GM18951 (cell line): ENCODE results near the gene PDE4A.
"Not testable (repeated sequence)": the region's sequence is repeated elsewhere in the genome, so short reads cannot be mapped to it uniquely, and the experiment has no call there.

Source experiments
- POLR2A ChIP-seq: IDR thresholded peaks from 4 replicates; pipeline ENCODE4 v1.6.1; 2011; ENCODE audit warnings: mild to moderate bottlenecking; ENCODE audit not compliant: insufficient read length, insufficient read depth; ENCODE audit errors: extremely low read depth
- in situ Hi-C: fragments of 300-500 bp; cut with MboI; formaldehyde crosslinking; loops from one replicate; pipeline ENCODE4 v1.12.0; 2022; ENCODE audit warnings: low sequenced_read_pairs, mixed read lengths, inconsistent platforms; ENCODE audit not compliant: unreplicated experiment

The PDE4A gene

DNA sequence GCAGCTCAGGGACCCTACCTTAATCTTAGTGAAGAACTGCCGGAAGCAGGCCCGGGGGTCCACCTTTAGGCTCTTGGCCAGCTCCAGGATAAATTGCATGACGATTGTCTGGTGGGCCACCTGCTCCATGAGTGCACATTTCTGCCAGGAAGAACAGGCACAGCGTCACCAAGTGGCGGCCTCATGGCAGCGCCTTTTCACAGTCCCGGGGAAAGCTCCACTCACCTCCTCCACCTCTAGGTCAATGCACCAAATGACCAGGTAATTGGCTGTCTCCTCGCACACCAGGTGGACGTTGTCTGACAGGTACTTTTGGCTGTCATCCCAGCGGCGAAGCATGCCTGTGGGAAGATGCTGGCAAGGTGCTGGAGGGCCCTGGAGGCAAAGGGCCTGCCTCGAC is 25.3 kb upstream of the PDE4A start:
- TF ChIP-seq POLR2A, result no peak
- in situ Hi-C loops, result loop anchor here (25.0 kb wide), 1 partner anchor 458 kb away; the partner anchor contains the start of gene OLFM2

DNA sequence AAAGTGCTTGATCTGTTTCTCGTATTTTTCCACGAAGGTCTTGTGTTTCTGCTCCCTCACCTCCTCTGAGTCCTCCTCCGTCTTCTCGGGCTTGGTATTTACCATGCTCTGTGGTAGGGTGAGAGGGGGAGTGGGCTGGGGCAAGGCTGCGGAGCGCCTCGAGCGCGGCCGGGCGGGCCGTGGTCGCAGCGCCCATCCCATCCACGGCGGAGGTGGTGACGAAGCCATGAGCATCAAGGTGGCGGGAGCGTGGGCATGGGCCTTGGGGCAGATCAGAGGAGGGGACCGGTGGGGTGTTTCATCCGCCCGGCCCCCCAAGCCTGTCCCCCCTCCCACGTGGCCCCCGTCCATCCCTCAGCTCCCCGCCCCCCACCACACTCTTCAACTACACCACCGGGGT is 24.9 kb upstream of the PDE4A start:
- TF ChIP-seq POLR2A, result no peak
- in situ Hi-C loops, result loop anchor here (25.0 kb wide), 1 partner anchor 458 kb away; the partner anchor contains the start of gene OLFM2

DNA sequence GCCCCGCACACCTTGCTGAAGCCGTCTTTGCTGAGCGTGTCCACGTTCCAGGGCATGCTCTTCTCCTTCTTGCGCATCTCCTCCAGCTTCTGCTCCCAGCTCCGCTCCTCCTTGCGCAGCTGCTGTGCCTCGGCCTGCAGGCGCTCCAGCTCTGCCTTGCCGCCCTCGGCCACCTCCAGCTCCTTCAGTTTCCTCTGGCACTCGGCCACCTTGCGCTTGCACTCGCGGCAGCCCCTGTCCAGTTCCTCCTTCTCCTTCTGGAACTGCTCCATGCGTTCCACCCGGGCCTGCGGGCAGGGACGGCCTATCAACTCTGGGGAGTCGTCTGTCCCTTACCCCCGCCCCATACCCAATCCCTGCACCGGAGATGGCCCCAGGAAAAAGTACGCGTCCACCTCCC is 24.4 kb upstream of the PDE4A start:
- in situ Hi-C loops, result loop anchor here (25.0 kb wide), 1 partner anchor 459 kb away; the partner anchor contains the start of gene OLFM2
- TF ChIP-seq POLR2A, result no peak

DNA sequence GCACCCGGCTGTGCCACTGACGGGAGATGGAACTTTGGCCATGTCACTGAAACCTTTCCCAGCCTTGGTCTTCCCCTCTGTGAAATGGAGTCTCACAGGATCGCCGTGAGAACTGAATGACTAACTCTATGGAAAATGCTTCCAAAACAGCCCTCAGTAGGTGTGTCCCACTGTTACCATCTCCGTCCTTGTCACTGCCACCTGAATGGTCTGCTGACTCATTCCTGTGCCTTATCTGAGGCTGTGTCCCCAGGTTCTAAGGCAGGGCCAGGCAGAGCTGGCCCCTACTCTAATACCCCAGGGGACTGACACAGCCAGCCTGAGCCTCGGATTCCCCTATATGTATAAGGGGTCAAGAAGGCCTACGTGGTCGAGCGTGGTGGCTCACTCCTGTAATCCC is 21.5 kb upstream of the PDE4A start:
- in situ Hi-C loops, result loop anchor here (25.0 kb wide), 1 partner anchor 462 kb away; the partner anchor contains the start of gene OLFM2

DNA sequence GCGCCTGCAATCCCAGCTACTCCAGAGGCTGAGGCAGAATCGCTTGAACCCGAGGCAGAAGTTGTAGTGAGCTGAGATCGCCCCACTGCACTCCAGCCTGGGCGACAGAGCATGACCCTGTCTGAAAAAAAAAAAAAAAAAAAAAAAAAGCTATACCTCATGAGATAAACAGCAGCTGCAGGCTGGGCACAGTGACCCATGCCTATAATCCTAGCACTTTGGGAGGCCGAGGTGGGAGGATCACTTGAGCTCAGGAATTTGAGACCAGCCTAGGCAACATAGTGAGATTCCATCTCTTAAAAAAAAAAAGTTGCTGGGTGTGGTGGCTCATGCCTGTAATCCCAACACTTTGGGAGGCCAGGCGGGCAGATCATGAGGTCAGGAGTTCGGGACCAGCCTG is 21.0 kb upstream of the PDE4A start:
- in situ Hi-C loops, result loop anchor here (25.0 kb wide), 1 partner anchor 462 kb away; the partner anchor contains the start of gene OLFM2

More for the DNA sequence above, 21.5 kb upstream of the PDE4A start:
- no peak for TF ChIP-seq POLR2A

DNA sequence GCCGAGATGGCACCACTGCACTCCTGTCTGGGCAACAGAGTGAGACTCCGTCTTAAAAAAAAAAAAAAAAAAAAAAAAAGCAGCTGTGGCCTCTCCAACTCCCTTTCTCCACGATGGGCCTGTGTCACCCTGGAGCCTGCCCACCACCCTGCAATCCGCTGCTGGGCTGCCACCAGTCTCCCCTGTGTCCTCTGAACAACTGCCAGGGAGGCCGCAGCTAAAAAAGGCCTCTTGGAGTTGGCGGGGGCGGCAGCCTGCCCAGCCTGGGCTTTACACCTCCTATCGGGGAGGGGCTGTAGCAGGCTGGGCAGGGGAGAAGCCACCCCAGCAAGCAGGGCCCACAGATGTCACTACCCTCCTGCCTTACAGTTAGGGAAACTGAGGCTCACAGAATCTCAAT is 20.5 kb upstream of the PDE4A start:
- TF ChIP-seq POLR2A, result no peak
- in situ Hi-C loops, result loop anchor here (25.0 kb wide), 1 partner anchor 463 kb away; the partner anchor contains the start of gene OLFM2

DNA sequence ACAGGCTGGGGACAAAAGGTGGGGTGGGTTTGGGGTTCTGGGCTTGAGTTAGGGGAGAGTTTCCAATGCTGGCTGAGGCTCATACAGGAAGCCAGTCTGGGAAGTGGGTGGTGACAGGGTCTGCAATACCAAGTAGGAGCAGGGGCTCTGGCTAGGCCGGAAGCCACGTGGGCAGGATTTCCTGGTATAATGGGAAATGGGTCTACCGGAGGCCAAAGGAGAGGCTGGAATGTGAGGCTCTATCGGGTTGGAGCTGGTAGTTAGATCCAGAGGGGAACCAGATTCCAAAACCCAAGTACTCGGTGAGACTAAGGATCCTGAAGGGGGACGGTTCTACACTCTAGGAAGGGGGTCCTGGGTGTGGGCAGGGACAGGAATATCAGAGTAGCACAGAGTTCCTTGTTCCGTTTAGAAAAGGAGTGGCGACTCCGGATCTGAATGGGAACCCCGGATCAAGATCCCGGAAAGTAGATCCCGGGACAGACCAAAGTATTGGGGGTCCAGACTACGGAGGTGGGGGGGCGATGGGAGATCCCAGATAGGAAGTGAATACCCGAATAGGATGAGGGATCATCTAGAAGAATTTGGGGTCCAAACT is 17.8 kb upstream of the PDE4A start:
- TF ChIP-seq POLR2A, result no peak
- in situ Hi-C loops, result no loop called here

DNA sequence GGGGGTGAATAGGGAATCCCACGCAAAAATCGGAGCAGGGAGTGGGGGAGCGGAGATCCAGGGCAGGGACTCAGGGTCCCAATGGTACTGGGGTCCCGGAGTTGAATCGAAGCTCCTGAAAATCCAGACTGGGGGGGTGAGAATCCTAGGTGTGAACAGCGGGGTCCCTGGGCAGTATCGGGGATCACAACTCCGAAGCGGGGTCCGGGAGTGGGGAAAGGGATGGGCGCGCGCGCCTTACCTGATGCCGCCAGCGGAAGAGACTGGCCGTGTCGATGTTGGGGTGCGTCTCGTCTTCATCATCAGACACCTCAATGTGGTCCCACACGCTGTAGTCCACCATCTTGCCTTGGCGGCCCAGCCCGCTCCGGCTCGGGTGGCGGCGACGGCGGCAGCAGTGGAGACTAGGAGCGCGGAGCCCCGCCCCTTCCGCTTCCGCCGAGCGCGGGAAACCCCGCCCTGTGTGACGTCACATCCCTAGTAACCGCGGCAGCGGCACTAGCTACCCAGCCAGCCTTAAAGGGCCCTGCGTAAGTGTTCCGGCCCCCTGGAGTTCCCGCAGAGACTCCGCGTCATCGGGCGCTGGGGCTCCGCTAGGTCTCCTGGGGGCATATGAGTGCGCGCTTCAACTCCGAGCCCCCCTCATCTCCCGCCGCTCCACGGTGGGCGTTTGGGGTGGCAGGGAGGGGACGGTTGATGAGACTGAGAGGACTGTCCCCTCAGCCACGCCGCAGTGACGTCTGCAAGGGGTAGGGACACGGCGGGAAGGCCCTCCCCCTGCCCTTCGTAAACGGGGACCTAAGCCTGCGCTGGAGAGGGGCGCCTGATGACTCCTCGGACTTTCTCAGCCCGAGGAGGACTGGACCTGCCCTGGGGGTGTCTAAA is 17.0 kb upstream of the PDE4A start, which contains the start of gene CDC37:
TSS of gene CDC37 (minus strand) at position 406 of the 885 bp plus-strand sequence. CDS start at position 343, 63 bp downstream.
- in situ Hi-C loops, result no loop called here
- TF ChIP-seq POLR2A, result peak; percentile 97

DNA sequence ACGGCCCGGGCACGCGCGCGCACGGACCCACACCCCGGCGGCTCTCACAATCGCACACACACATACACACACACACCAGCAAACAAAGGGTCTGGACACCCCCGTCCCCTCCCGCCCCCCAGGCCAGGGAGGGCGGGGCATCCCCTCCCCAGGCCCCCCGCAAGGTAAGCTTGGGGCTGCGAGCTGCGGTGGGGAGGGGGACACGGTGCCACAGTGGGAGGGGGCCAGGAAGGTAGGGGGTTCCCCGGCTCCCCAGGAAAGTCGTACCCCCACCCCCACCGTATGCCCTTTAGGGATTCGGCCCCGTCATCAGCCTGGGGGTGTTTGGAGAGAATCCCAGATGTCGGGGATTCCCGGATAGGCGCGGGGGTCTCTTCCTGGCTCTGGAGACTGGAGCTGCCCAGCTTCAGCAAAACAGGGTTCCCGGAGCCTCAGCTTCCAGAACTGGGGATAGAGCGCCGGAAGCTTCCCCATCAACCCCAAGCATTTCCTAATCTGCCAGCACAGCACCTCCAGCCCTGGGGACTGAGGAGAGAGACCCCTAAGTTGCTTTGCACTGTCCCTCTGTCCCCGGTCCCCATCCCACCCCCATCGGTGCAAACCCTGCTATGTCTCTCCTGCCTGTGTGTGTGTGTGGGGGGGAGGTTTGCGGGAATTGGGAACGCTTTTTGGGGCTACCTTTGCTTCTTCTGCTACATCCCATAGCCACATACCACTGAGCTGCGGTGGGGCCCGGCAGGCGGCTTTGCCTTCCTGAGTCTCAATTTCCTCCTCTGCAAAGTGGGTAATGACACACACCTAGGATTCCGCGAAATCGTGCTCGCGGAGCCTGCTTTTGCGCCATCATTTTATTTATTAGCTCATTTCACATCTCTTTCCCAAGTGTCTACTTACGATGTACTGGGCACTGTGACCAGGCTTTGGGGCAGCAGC is 15.2 kb upstream of the PDE4A start:
- no peak for TF ChIP-seq POLR2A
- in situ Hi-C loops, result no loop called here

DNA sequence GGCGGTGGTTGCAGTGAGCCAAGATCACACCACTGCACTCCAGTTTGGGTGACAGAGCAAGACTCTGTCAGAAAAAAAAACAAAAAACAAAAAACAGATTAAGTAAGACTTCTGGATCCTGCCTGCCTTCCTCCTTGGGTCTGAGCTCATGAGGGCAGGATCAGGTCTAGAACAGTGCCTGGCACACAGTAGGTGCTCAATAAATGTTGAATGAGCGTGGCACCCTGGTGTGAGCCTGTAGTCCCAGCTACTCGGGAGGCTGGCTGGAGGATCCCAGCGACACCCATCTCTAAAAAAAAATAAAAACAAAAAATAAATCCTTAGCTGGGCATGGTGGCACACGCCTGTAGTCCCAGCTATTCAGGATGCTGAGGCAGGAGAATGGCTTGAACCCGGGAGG is 14.1 kb upstream of the PDE4A start:
- in situ Hi-C loops, result no loop called here
- TF ChIP-seq POLR2A, result no peak

DNA sequence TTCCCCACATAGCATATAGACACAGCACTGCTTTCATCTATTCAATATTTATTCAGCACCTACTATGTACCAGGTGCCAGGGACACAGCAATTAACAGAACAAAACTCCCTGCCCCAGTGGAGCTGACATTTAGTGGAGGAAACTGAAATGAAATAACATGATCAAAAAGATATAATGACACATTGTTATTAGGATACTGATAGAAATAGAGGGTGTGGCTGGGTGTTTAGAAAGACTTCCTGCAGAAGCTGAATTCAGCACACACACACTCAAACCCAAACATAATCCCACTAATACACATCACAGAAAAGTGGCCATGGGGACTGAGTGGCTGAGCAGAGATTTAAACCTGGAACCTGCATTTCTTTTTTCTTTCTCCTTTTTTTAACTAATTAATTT is 13.2 kb upstream of the PDE4A start:
- no peak for TF ChIP-seq POLR2A
- in situ Hi-C loops, result no loop called here

DNA sequence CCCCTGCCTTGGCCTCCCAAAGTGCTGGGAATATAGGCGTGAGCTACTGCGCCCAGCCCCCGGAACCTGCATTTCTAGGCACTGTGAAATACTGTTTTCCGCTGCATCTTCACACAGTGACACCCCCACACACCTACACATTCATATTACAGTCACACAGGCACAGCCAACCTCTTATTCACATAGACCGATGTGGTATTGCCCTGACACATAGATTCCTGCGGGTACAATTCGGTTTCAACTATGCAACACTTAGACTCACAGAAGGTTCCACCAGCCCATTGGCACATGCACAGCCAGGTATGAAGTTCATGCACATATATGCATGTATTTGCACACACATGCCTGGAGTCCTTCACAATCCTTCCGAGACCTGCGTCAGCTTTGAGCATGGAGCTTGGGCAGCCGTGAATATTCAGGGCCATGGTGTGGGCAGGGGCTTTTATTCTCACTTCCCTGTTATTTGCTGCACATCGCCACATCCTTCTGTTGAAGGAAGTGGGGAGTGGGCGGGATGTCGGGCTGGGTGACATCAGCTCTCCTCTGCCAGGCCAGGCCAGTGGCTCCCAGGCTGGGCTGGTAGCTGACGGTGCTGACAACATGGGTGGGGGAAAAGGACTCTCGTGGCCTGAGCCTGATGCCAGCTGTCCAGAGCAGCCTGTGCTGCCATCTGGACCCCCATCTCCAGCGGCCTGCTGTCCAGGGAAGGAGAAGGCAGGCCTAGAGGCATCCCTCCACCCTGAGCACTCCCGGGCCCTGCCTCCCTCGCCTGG is 11.6 kb upstream of the PDE4A start:
- in situ Hi-C loops, result no loop called here
- TF ChIP-seq POLR2A, result peak; percentile 27

DNA sequence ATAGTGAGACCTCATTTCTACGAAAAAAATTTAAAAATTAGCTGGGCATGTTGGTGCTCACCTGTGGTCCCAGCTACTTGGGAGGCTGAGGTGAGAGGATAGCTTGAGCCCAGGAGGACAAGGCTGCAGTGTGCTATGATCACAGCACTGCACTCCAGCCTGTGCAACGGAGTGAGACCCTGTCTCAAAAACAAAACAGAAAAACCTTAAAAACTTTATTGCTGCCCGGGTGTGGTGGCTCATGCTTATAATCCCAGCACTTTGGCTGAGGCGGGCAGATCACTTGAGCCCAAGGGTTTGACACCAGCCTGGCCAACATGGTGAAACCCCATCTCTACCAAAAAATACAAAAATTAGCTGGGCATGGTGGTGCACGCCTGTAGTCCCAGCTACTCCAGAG is 9.1 kb upstream of the PDE4A start:
- in situ Hi-C loops, result not testable (repeated sequence)
